HCT116 (cell line): ENCODE results near the gene TMEM156.

Experiments used
- EGR1 ChIP-seq: IDR thresholded peaks from 2 replicates; pipeline ENCODE4 v1.6.1; 2012; ENCODE audit warnings: low read depth
- EZH2 ChIP-seq: fragments of 200-600 bp; sonication (generic); IDR thresholded peaks from 2 replicates; pipeline ENCODE4 v1.6.1; 2017; ENCODE audit warnings: antibody characterized with exemption, mixed run types
- EZH2phosphoT487 ChIP-seq: fragments of 200-600 bp; IDR thresholded peaks from 2 replicates; pipeline ENCODE4 v1.6.1; 2018; ENCODE audit warnings: antibody characterized with exemption, borderline replicate concordance
- JUND ChIP-seq: IDR thresholded peaks from 2 replicates; pipeline ENCODE4 v1.6.1; 2012
- MAX ChIP-seq: IDR thresholded peaks from 2 replicates; pipeline ENCODE4 v1.6.1; 2012
- POLR2A ChIP-seq: IDR thresholded peaks from 2 replicates; pipeline ENCODE4 v1.7.0; 2011; ENCODE audit warnings: borderline replicate concordance; ENCODE audit not compliant: insufficient read depth, insufficient read length; ENCODE audit errors: extremely low read depth
- POLR2AphosphoS5 ChIP-seq: IDR thresholded peaks from 2 replicates; pipeline ENCODE4 v1.6.1; 2011; ENCODE audit warnings: mild to moderate bottlenecking, low read depth, low read length, moderate library complexity
- RAD21 ChIP-seq: IDR thresholded peaks from 2 replicates; pipeline ENCODE4 v1.6.1; 2012; ENCODE audit warnings: low read depth, mild to moderate bottlenecking
- YY1 ChIP-seq: IDR thresholded peaks from 2 replicates; pipeline ENCODE4 v1.6.1; 2011; ENCODE audit warnings: low read length, low read depth, moderate library complexity, mild to moderate bottlenecking; ENCODE audit not compliant: insufficient replicate concordance; ENCODE audit errors: extremely low read depth
- TF ChIP-seq, protein P1 (sequence below), 3 experiments: fragments of 200-600 bp in 1 of 3; sonication (generic) in 1 of 3; IDR thresholded peaks in 2 of 3; conservative IDR thresholded peaks in 1 of 3; 2 replicates each; pipeline ENCODE4 v1.5.1; 2012 to 2017; ENCODE audit warnings: low read depth in 2 of 3, low read length in 2 of 3, antibody characterized with exemption in 1 of 3, borderline replicate concordance in 1 of 3, control low read depth in 1 of 3, mild to moderate bottlenecking in 1 of 3, mixed read lengths in 1 of 3, mixed run types in 1 of 3, moderate library complexity in 1 of 3; ENCODE audit not compliant: insufficient read depth in 1 of 3
- TF ChIP-seq, protein P2 (sequence below): IDR thresholded peaks from 2 replicates; pipeline ENCODE4 v1.6.1; 2011; ENCODE audit warnings: mild to moderate bottlenecking, low read length, moderate library complexity; ENCODE audit not compliant: insufficient replicate concordance; ENCODE audit errors: extremely low read depth
- TF ChIP-seq, protein P3 (sequence below): IDR thresholded peaks from 2 replicates; pipeline ENCODE4 v1.6.1; 2012; ENCODE audit warnings: low read depth

DNA sequence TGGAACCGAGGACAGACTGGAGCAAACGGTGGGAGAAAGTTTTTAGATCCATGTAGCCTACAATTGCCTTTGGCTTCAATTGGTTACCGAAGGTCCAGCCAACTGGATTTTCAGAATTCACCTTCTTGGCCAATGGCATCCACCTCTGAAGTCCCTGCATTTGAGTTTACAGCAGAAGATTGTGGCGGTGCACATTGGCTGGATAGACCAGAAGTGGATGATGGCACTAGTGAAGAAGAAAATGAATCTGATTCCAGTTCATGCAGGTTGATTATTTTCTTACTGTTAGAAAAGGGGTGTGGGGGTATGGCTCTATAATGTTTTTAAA lies 30.5 kb upstream of the TMEM156 start:
- TF ChIP-seq POLR2AphosphoS5: no peak
- TF ChIP-seq, protein P1, sequence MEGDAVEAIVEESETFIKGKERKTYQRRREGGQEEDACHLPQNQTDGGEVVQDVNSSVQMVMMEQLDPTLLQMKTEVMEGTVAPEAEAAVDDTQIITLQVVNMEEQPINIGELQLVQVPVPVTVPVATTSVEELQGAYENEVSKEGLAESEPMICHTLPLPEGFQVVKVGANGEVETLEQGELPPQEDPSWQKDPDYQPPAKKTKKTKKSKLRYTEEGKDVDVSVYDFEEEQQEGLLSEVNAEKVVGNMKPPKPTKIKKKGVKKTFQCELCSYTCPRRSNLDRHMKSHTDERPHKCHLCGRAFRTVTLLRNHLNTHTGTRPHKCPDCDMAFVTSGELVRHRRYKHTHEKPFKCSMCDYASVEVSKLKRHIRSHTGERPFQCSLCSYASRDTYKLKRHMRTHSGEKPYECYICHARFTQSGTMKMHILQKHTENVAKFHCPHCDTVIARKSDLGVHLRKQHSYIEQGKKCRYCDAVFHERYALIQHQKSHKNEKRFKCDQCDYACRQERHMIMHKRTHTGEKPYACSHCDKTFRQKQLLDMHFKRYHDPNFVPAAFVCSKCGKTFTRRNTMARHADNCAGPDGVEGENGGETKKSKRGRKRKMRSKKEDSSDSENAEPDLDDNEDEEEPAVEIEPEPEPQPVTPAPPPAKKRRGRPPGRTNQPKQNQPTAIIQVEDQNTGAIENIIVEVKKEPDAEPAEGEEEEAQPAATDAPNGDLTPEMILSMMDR (IDR thresholded peaks at IDR 0.05 in 2 of 3, conservative IDR thresholded peaks at IDR 0.05 in 1 of 3; ENCODE audit: borderline replicate concordance in 1 of 3, insufficient read depth in 1 of 3, low read depth in 2 of 3, low read length in 2 of 3): no peak
- TF ChIP-seq MAX: no peak
- TF ChIP-seq, protein P2, sequence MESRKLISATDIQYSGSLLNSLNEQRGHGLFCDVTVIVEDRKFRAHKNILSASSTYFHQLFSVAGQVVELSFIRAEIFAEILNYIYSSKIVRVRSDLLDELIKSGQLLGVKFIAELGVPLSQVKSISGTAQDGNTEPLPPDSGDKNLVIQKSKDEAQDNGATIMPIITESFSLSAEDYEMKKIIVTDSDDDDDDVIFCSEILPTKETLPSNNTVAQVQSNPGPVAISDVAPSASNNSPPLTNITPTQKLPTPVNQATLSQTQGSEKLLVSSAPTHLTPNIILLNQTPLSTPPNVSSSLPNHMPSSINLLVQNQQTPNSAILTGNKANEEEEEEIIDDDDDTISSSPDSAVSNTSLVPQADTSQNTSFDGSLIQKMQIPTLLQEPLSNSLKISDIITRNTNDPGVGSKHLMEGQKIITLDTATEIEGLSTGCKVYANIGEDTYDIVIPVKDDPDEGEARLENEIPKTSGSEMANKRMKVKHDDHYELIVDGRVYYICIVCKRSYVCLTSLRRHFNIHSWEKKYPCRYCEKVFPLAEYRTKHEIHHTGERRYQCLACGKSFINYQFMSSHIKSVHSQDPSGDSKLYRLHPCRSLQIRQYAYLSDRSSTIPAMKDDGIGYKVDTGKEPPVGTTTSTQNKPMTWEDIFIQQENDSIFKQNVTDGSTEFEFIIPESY: no peak
- TF ChIP-seq EZH2: no peak
- TF ChIP-seq JUND: no peak
- no peak for TF ChIP-seq YY1
- no peak for TF ChIP-seq POLR2A
- TF ChIP-seq RAD21: no peak
- no peak for TF ChIP-seq EGR1
- TF ChIP-seq, protein P3, sequence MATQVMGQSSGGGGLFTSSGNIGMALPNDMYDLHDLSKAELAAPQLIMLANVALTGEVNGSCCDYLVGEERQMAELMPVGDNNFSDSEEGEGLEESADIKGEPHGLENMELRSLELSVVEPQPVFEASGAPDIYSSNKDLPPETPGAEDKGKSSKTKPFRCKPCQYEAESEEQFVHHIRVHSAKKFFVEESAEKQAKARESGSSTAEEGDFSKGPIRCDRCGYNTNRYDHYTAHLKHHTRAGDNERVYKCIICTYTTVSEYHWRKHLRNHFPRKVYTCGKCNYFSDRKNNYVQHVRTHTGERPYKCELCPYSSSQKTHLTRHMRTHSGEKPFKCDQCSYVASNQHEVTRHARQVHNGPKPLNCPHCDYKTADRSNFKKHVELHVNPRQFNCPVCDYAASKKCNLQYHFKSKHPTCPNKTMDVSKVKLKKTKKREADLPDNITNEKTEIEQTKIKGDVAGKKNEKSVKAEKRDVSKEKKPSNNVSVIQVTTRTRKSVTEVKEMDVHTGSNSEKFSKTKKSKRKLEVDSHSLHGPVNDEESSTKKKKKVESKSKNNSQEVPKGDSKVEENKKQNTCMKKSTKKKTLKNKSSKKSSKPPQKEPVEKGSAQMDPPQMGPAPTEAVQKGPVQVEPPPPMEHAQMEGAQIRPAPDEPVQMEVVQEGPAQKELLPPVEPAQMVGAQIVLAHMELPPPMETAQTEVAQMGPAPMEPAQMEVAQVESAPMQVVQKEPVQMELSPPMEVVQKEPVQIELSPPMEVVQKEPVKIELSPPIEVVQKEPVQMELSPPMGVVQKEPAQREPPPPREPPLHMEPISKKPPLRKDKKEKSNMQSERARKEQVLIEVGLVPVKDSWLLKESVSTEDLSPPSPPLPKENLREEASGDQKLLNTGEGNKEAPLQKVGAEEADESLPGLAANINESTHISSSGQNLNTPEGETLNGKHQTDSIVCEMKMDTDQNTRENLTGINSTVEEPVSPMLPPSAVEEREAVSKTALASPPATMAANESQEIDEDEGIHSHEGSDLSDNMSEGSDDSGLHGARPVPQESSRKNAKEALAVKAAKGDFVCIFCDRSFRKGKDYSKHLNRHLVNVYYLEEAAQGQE: no peak
- TF ChIP-seq EZH2phosphoT487: no peak
